GM13976 (cell line): ENCODE measurements around the gene SUN3.

Source experiments
- DNase-seq: peaks from one replicate; pipeline ENCODE4 v3.0.0; 2012; ENCODE audit warnings: low spot score
- in situ Hi-C: fragments of 300-500 bp; cut with MboI; formaldehyde crosslinking; loops from one replicate; pipeline ENCODE4 v1.12.0; 2022; ENCODE audit warnings: low sequenced_read_pairs, mixed read lengths, inconsistent platforms; ENCODE audit not compliant: unreplicated experiment
- TF ChIP-seq, protein P1 (sequence below): IDR thresholded peaks from 2 replicates; pipeline ENCODE4 v1.5.1; 2012; ENCODE audit warnings: borderline replicate concordance, mild to moderate bottlenecking; ENCODE audit not compliant: insufficient read depth; ENCODE audit errors: extremely low read depth, missing control alignments, control extremely low read depth

The SUN3 gene

DNA sequence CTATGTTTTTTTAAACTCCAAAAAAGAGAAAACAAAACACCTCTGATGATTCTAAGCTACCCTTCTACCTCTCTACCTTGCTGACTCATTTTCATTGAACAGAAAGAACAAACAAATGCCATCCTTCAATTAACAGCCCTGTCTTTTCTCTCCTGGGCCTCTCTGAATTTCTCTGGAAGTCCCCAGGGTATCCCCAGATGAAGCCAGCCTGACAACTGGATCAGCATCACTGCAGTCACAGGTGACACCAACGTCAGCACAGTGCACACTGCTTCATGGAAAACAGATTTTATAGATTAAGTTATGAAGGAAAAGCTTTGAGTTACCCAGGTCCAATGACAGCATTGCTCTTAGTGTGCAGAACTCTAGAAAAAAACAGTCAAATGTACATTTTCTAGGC, 55.2 kb downstream of the SUN3 start:
- DNase-seq, result no peak
- TF ChIP-seq, protein P1, sequence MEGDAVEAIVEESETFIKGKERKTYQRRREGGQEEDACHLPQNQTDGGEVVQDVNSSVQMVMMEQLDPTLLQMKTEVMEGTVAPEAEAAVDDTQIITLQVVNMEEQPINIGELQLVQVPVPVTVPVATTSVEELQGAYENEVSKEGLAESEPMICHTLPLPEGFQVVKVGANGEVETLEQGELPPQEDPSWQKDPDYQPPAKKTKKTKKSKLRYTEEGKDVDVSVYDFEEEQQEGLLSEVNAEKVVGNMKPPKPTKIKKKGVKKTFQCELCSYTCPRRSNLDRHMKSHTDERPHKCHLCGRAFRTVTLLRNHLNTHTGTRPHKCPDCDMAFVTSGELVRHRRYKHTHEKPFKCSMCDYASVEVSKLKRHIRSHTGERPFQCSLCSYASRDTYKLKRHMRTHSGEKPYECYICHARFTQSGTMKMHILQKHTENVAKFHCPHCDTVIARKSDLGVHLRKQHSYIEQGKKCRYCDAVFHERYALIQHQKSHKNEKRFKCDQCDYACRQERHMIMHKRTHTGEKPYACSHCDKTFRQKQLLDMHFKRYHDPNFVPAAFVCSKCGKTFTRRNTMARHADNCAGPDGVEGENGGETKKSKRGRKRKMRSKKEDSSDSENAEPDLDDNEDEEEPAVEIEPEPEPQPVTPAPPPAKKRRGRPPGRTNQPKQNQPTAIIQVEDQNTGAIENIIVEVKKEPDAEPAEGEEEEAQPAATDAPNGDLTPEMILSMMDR, result no peak
- in situ Hi-C loops, result no loop called here

DNA sequence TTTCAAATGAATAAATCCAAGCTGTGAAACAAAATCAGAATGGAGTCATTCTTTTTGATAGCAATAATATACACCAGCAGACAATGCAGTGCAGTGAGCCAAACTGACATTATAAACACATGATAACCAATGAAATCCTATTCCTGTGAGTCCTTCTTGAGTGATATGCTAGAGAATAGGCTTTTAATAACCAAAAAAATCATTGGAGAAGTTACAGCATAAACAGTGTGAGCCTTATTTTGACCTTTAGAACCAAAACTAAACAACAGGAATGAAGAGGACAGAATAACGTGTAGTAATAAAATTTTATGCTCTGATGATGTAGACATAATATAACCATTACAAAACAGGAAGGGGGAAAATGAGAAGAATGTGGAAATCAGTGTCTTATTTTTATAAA, 58.1 kb downstream of the SUN3 start:
- no peak for DNase-seq
- TF ChIP-seq, protein P1, result no peak
- in situ Hi-C loops, result no loop called here

GRCh38 chr7:47968847-47969774, 59.8 kb downstream of the SUN3 start:
- in situ Hi-C loops, result no loop called here
- TF ChIP-seq, protein P1, result peak; percentile 64
- peak; percentile 72 for DNase-seq

DNA sequence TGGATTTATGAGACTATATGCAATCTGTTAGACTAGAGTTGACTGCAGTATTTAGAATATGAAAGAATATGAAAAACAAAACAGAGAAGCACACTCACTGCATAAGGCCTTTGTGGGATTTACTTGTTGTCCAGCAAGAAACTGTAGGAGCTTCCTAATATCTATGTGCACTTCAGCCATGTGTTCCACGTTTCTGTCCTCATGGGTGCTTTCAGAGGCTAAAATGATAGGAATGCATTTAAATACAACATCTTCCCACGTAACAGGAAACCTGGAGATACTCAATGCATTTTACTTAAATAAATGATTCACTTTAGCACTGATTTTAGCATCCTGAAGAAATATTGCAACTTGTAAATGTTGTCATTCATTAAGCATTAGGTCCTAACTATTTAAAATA, 61.2 kb downstream of the SUN3 start:
- in situ Hi-C loops, result no loop called here
- DNase-seq, result no peak
- TF ChIP-seq, protein P1, result no peak

DNA sequence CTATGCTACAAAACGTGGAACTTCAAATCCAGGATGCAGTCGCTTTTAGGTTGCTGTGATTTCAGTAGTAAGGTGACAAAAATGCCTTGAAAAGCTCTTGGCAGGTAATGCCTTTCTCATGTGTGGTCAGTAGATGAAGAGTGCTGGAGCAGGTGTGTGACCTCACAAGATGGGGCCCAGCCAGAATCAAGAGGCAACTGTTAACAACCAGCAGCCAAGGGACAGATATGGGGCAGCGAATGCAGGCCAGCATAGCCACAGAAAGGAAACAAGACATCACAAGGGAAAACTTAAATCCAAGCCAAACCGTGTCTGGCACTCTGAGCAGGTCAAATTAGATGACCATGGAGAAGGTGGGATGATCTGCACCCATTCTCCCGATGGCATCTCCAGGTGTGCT, 61.8 kb downstream of the SUN3 start:
- TF ChIP-seq, protein P1, result no peak
- no peak for DNase-seq
- in situ Hi-C loops, result no loop called here

DNA sequence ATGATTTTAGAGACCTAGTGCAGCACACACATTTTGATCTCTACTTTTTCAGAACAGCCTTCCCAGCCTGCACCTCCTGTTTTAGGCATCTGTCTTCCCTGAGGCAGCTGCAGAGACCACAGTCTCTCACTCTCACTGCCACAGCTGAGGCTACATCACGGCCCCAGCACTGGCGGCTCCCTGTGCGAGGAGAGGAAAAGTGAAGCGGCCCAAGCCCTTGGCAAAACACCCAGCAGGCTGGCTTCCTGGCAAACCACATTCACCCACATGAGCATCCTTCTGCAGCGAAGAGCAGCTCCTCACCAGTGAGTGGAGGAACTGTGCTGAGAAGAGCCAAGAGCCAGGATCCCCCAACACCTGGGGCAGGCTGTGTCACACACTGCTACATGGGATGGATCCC, 63.5 kb downstream of the SUN3 start:
- TF ChIP-seq, protein P1, result no peak
- in situ Hi-C loops, result no loop called here
- DNase-seq, result no peak

DNA sequence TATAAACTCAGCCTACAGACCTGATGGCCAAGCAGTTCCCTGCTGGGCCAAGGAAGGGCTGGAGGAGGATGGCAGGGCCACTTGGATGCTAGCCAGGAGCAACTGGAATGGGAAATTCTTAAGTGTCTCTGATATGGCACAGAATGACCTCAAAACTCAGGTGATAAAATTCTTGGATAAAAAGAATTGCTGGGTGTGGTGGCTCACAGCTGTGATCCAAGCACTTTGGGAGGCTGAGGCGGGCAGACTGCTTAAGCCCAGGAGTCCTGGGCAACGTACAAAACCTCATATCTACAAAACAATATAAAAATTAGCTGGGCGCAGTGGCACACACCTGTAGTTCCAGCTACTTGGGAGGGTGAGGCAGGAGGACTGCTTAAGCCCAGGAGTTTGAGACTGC, 66.6 kb downstream of the SUN3 start:
- TF ChIP-seq, protein P1, result no peak
- DNase-seq, result no peak
- in situ Hi-C loops, result no loop called here
